ENCODE data around the gene ABLIM1.

DNA sequence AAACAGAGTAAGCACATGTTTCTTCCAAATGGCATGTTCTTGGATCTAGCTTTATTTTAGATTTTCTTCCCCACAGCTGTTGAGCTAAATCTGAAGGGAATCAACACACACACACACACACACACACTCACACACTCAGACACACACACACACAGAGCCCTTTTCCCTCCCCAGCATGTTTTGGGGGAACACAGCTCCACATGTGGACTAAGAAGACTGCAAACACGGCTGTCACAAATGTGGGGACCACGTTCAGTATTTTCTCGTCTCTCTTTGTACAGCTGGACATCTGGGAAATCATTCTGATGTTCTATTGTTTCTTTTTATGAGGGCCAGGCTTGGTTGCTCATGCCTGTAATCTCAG is 116.3 kb downstream of the ABLIM1 start:
- TF ChIP-seq, protein P1, sequence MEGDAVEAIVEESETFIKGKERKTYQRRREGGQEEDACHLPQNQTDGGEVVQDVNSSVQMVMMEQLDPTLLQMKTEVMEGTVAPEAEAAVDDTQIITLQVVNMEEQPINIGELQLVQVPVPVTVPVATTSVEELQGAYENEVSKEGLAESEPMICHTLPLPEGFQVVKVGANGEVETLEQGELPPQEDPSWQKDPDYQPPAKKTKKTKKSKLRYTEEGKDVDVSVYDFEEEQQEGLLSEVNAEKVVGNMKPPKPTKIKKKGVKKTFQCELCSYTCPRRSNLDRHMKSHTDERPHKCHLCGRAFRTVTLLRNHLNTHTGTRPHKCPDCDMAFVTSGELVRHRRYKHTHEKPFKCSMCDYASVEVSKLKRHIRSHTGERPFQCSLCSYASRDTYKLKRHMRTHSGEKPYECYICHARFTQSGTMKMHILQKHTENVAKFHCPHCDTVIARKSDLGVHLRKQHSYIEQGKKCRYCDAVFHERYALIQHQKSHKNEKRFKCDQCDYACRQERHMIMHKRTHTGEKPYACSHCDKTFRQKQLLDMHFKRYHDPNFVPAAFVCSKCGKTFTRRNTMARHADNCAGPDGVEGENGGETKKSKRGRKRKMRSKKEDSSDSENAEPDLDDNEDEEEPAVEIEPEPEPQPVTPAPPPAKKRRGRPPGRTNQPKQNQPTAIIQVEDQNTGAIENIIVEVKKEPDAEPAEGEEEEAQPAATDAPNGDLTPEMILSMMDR (tag by site-specific recombination; IDR thresholded peaks at IDR 0.05), result no peak
- no peak for TF ChIP-seq SP2 (tag by site-specific recombination; IDR thresholded peaks at IDR 0.05)
- TF ChIP-seq, protein P2, sequence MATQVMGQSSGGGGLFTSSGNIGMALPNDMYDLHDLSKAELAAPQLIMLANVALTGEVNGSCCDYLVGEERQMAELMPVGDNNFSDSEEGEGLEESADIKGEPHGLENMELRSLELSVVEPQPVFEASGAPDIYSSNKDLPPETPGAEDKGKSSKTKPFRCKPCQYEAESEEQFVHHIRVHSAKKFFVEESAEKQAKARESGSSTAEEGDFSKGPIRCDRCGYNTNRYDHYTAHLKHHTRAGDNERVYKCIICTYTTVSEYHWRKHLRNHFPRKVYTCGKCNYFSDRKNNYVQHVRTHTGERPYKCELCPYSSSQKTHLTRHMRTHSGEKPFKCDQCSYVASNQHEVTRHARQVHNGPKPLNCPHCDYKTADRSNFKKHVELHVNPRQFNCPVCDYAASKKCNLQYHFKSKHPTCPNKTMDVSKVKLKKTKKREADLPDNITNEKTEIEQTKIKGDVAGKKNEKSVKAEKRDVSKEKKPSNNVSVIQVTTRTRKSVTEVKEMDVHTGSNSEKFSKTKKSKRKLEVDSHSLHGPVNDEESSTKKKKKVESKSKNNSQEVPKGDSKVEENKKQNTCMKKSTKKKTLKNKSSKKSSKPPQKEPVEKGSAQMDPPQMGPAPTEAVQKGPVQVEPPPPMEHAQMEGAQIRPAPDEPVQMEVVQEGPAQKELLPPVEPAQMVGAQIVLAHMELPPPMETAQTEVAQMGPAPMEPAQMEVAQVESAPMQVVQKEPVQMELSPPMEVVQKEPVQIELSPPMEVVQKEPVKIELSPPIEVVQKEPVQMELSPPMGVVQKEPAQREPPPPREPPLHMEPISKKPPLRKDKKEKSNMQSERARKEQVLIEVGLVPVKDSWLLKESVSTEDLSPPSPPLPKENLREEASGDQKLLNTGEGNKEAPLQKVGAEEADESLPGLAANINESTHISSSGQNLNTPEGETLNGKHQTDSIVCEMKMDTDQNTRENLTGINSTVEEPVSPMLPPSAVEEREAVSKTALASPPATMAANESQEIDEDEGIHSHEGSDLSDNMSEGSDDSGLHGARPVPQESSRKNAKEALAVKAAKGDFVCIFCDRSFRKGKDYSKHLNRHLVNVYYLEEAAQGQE (tag by site-specific recombination; IDR thresholded peaks at IDR 0.05), result no peak
- TF ChIP-seq, protein P3, sequence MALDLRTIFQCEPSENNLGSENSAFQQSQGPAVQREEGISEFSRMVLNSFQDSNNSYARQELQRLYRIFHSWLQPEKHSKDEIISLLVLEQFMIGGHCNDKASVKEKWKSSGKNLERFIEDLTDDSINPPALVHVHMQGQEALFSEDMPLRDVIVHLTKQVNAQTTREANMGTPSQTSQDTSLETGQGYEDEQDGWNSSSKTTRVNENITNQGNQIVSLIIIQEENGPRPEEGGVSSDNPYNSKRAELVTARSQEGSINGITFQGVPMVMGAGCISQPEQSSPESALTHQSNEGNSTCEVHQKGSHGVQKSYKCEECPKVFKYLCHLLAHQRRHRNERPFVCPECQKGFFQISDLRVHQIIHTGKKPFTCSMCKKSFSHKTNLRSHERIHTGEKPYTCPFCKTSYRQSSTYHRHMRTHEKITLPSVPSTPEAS (tag by site-specific recombination; IDR thresholded peaks at IDR 0.05), result no peak
